Activated B cell treated with CpG ODN at 0.5 μM for 24 hours (primary cell): ENCODE data around the gene HSPB2. TPM values are rescaled to one million over a fixed set of nuclear protein-coding genes. Genes with fewer than 3 reads are reported as not detected.

Experiments used
- ATAC-seq: fragments of 200-7000 bp; cut with Tn5 transposase; one replicate; pipeline ENCODE4 v1.10.0; 2021; ENCODE audit warnings: low read depth, mild to moderate bottlenecking, moderate library complexity
- CTCF ChIA-PET: fragments of 350-600 bp; sonication (Branson Sonifier 250); formaldehyde crosslinking; loops from one replicate; lab custom pipeline; 2021; ENCODE audit warnings: antibody characterized with exemption; lab: Charles Lee
- POLR2A ChIA-PET: fragments of 350-600 bp; sonication (Branson Sonifier 250); formaldehyde crosslinking; loops from one replicate; lab custom pipeline; 2021; ENCODE audit warnings: antibody characterized with exemption; lab: Charles Lee
- DNase-seq: peaks from one replicate; pipeline ENCODE4 v3.0.0; 2022
- H3K27ac Mint-ChIP-seq: one replicate; pipeline ENCODE4 v1.8.0; 2020; ENCODE audit warnings: mixed read lengths
- H3K27me3 Mint-ChIP-seq: one replicate; pipeline ENCODE4 v1.8.0; 2021; ENCODE audit warnings: mixed read lengths
- H3K36me3 Mint-ChIP-seq: one replicate; pipeline ENCODE4 v1.8.0; 2021; ENCODE audit warnings: low read depth, mixed read lengths
- H3K4me1 Mint-ChIP-seq: one replicate; pipeline ENCODE4 v1.8.0; 2021; ENCODE audit warnings: mixed read lengths
- H3K4me3 Mint-ChIP-seq: one replicate; pipeline ENCODE4 v1.8.0; 2020; ENCODE audit warnings: mild to moderate bottlenecking, mixed read lengths
- H3K9me3 Mint-ChIP-seq: one replicate; pipeline ENCODE4 v1.8.0; 2020; ENCODE audit warnings: mixed read lengths
- CTCF ChIP-seq: fragments of 200-600 bp; IDR thresholded peaks from one replicate; pipeline ENCODE4 v1.8.0; 2022; ENCODE audit warnings: antibody characterized with exemption, mild to moderate bottlenecking
- intact Hi-C: fragments of 100-400 bp; cut with micrococcal nuclease; formaldehyde crosslinking; loops from one replicate; pipeline ENCODE4 v1.15.1; 2024
- total RNA-seq: library from RNA; stranded (reverse); gene quantifications from 2 replicates; pipeline ENCODE4 v1.2.3, GENCODE V29; 2022

The HSPB2 gene
- total RNA-seq, 1 donor from 2014 or later = not detected

- ChIA-PET POLR2A (no interaction called here), CTCF (no interaction called here)
- intact Hi-C loops = loop anchor here (10.0 kb wide), 1 partner anchor 1391 kb away; the partner anchor contains the start of gene TTC12
- Mint-ChIP-seq H3K36me3 (no peaks in the 10 kb centered on the region), H3K27me3 (peaks cover 4% of the 10 kb centered on the region), H3K27ac (no peak overlapping the region), H3K4me3 (no peak overlapping the region), H3K4me1 (peaks cover 17% of the 10 kb centered on the region), H3K9me3 (no peaks in the 10 kb centered on the region)
- ATAC-seq (no peak), DNase-seq (no peak)
- TF ChIP-seq CTCF = no peak
Observed at GRCh38 chr11:111923351-111923788, 10.8 kb downstream of the HSPB2 start.

- Mint-ChIP-seq H3K36me3 (no peaks in the 10 kb centered on the region), H3K27ac (no peak overlapping the region), H3K4me3 (no peak overlapping the region), H3K4me1 (peaks cover 17% of the 10 kb centered on the region), H3K9me3 (no peaks in the 10 kb centered on the region), H3K27me3 (peaks cover 4% of the 10 kb centered on the region)
- ChIA-PET POLR2A (interaction anchor here (0.6 kb wide), 1 partner anchor 147 kb away, joined by 3 read pairs; no protein-coding TSS in a partner anchor), CTCF (no interaction called here)
- no peak for DNase-seq
- TF ChIP-seq CTCF = no peak
- no peak for ATAC-seq
- intact Hi-C loops = loop anchor here (10.0 kb wide), 1 partner anchor 1391 kb away; the partner anchor contains the start of gene TTC12
Observed at GRCh38 chr11:111923951-111924350, 11.4 kb downstream of the HSPB2 start.

- peak overlapping the region; percentile 19 for H3K4me3 Mint-ChIP-seq
- H3K27ac Mint-ChIP-seq = peak overlapping the region; percentile 90
- intact Hi-C loops = loop anchor here (1.0 to 10.0 kb wide), 4 partner anchors 47 to 1389 kb away; partner anchors contain the start of genes CFAP68, FDXACB1, PPP2R1B and PTS
- peaks cover 17% of the 10 kb centered on the region for H3K4me1 Mint-ChIP-seq
- DNase-seq = no peak
- no peak for TF ChIP-seq CTCF
- no peak for ATAC-seq
- no peaks in the 10 kb centered on the region for H3K36me3 Mint-ChIP-seq
- peaks cover 1% of the 10 kb centered on the region for H3K27me3 Mint-ChIP-seq
- CTCF ChIA-PET = interaction anchor here (1.1 to 1.6 kb wide), 6 partner anchors 11 to 161 kb away, joined by 3 to 12 read pairs (median 4); partner anchors contain the start of genes SDHD and TIMM8B
- H3K9me3 Mint-ChIP-seq = no peaks in the 10 kb centered on the region
- POLR2A ChIA-PET = interaction anchor here (0.9 to 2.1 kb wide), 14 partner anchors 10 to 1497 kb away, joined by 3 to 20 read pairs (median 6); partner anchors contain the start of genes ALG9, CFAP68, DLAT and PIH1D2
Observed at GRCh38 chr11:111925953-111926352, 13.4 kb downstream of the HSPB2 start.

- H3K27ac Mint-ChIP-seq = peak overlapping the region; percentile 90
Observed at GRCh38 chr11:111926505-111927391, 14.2 kb downstream of the HSPB2 start.

More at GRCh38 chr11:111926505-111927391, 14.2 kb downstream of the HSPB2 start:
- H3K36me3 Mint-ChIP-seq = no peaks in the 10 kb centered on the region
- DNase-seq (peak; percentile 98), ATAC-seq (peak; percentile 90)
- H3K4me3 Mint-ChIP-seq = peak overlapping the region; percentile 87
- TF ChIP-seq CTCF = no peak
- intact Hi-C loops = loop anchor here (1.0 to 10.0 kb wide), 13 partner anchors 10 to 1388 kb away; partner anchors contain the start of genes ALG9, CFAP68, DLAT and FDXACB1
- POLR2A ChIA-PET = interaction anchor here (0.5 to 2.1 kb wide), 24 partner anchors 9 to 1497 kb away, joined by 3 to 20 read pairs (median 5); partner anchors contain the start of genes ALG9, CFAP68, DLAT and PIH1D2
- no peaks in the 10 kb centered on the region for H3K27me3 Mint-ChIP-seq
- no peaks in the 10 kb centered on the region for H3K9me3 Mint-ChIP-seq
- CTCF ChIA-PET = interaction anchor here (0.6 to 1.6 kb wide), 10 partner anchors 11 to 1904 kb away, joined by 3 to 12 read pairs (median 4); partner anchors contain the start of genes DIXDC1, SDHD and TIMM8B
- peaks cover 17% of the 10 kb centered on the region for H3K4me1 Mint-ChIP-seq
